NCI-H1417 treated with DMSO at 0.1 percent for 48 hours (cell line): ENCODE measurements around the gene FAM240B.

Experiments
- DNase-seq: peaks from one replicate; lab custom pipeline; 2025; lab: John Stamatoyannopoulos, UW

The FAM240B gene

GRCh38 chr9:38668791-38669466, 51.0 kb downstream of the FAM240B start:
- no peak for DNase-seq

- no peak for DNase-seq
Measured at GRCh38 chr9:38662763-38663593, 57.0 kb downstream of the FAM240B start.

- DNase-seq = no peak
Measured at GRCh38 chr9:38659538-38659937, 60.4 kb downstream of the FAM240B start.

- DNase-seq = no peak
Measured at GRCh38 chr9:38656896-38657295, 63.0 kb downstream of the FAM240B start.

- DNase-seq = no peak
Measured at GRCh38 chr9:38652486-38652885, 67.4 kb downstream of the FAM240B start.

- no peak for DNase-seq
Measured at GRCh38 chr9:38652044-38652443, 67.9 kb downstream of the FAM240B start.

- DNase-seq = no peak
Measured at GRCh38 chr9:38651400-38652042, 68.4 kb downstream of the FAM240B start.

GRCh38 chr9:38650564-38650963, 69.4 kb downstream of the FAM240B start:
- no peak for DNase-seq

GRCh38 chr9:38649731-38650363, 70.1 kb downstream of the FAM240B start:
- DNase-seq = no peak

- no peak for DNase-seq
Measured at GRCh38 chr9:38644601-38645000, 75.3 kb downstream of the FAM240B start.
